GM18861 (cell line): ENCODE results near the gene SIRPB2.
"Not testable (repeated sequence)": the region's sequence is repeated elsewhere in the genome, so short reads cannot be mapped to it uniquely, and the experiment has no call there.

Experiments used
- ATAC-seq: cut with Tn5 transposase; IDR thresholded peaks from one replicate; pipeline ENCODE4 v1.9.1; 2021; ENCODE audit not compliant: unreplicated experiment

The SIRPB2 gene

GRCh38 chr20:1500496-1500895, 9.3 kb upstream of the SIRPB2 start:
- no peak for ATAC-seq

- ATAC-seq = no peak
These were observed 8.6 kb upstream of the SIRPB2 start for GRCh38 chr20:1499528-1500420.

- ATAC-seq = not testable (repeated sequence)
These were observed 6.2 kb upstream of the SIRPB2 start for GRCh38 chr20:1497371-1497770.

DNA sequence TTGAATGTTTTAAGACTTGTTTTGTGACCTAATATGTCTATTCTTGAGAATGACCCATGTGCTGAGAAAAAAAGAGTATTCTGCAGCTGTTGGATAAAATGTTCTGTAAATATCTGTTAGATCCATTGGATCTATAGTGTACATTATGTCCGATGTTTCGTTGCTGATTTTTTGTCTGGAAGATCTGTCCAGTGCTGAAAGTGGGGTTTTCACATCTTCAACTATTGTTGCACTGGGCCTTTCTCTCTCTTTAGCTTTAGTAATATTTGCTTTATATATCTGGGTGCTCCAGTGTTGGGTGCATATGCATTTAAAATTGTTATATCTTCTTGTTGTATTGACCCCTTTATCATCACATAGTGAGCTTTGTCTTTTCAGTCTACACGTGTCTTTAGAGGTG, 5.7 kb upstream of the SIRPB2 start:
- ATAC-seq = no peak

DNA sequence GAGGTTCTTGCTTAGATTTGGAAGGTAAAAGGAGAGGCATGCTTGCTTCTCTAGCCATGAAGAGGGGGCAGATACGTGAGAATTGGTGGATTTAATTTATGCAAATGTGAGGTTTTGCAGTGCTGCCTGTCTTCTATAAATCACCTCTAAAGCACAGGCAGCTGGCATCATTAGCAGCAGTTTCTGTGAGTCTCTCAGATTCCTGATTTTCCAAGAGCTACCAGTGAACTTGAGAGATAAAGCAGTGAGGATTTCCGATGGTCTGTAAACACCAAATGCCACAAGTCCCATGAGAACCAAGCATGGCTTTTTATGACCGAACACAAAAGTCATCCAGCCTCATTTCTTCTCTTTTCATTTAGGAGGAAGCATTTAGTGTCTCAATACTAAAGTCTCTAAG, 3.2 kb upstream of the SIRPB2 start:
- no peak for ATAC-seq

DNA sequence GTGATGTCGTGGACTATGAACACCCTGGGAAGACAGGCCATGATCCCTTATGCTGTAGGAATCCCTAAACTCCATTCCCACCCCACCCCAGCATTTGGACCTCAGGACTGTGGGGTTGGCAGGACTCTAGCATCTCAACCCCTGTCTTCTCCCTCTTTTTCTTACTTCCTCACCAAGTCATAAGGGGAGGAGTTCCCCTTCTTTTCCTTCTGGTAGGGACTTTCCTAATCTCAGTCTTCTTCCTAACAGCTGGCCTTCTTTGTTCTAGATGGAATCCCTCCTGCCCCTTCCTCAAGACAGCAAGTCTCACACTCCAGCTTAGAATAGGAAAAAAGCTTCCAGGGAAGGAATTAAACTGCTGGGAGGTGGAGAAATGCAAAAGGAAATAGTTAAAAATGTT, 2.3 kb upstream of the SIRPB2 start:
- ATAC-seq = no peak

DNA sequence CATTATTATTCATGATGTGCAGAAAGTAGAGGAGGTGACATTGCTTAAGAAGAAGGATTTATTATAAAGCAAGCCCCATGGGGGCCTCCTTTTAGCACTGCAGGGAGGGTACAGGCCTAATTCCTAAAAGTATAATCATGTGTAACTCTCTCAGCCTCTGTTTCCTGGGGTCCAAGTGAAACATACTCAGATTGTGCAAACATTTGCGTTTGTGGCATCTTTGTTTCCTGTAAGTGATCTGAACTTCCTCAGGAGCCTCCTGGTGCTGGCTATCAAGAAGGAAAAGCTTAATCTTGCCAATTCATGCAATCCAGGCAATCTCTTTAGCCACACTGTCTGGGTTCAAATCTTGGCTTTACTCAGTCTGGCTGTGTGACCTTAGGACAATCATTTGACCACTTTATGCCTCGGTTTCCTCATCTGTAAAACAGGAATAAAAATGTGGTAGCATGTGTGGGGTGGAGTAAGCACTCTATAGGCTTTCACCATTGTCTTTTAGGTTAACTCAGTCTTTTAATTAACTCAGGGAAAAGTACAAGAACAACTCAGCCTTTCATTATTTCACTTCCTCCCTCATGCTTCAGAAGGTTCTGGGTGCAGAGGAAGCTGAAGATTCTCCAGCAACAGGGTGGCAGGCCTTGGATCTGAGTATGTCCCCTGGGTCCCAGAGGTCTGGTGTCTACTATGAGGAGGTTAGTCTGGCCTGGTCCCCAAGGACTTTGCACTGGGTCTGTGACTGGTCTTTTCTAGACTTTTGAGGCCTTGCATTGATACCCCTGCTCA, 831 bp upstream of the SIRPB2 start:
- ATAC-seq = no peak

- ATAC-seq = no peak
These were observed 501 bp downstream of the SIRPB2 start for GRCh38 chr20:1490643-1491195.

DNA sequence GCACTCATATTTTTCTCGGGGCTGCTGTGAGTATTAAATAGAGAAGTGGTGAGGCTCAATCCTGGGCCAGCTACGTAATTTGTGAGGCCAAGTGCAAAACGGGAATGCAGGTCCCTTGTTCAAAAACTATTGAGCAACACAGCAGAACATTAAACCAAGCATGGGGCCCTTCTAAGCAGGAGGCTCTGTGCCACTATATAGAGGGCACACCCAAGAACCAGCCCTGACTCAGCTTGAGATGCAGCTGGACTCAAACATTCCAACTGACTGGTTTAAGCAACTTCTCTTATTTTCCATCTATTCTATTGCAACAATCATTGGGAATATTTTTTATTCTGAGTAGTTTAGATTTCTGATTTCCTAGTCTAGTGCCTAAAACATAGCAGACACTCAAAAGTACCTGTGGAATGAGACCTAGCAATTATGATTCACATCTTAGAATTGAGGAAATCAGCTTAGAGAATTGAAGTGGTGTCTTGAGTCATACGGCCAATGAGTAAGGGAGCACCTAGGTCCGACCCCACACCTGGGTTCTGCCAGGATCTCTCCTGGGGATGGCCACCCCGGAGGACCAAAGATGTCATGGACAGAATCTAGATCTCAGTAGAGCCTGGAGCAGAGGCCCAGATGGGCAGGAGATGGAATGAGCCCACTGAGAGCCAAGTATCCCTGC, 1.3 kb downstream of the SIRPB2 start:
- ATAC-seq = no peak

- no peak for ATAC-seq
These were observed 1.9 kb downstream of the SIRPB2 start for GRCh38 chr20:1489325-1489724.

GRCh38 chr20:1486566-1486965, 4.7 kb downstream of the SIRPB2 start:
- no peak for ATAC-seq

DNA sequence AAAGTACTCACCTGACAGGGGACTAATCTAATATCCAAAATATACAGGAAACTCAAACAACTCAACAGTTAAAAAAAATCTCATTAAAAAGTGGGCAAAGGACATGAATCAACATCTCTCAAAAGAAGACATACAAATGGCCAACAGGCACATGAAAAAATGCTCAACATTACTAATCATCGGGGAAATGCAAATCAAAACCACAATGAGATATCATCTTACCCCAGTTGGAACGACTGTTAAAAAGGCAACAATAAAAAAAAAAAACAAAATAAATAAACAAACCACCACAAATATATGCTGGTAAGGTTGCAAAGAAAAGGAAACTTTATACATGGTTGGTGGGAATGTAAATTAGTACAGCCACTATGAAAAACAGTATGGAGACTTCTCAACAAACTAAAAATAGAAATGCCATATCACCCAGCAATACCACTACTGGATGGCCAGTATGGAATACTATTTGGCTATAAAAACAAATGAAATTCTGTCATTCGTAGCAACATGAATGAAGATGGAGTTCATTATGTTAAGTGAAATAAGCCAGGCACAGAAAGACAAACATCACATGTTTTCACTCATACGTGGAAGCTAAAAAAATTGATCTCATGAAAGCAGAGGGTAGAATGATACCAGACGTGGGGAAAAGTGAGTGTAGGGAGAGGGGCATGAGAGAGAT, 6.6 kb downstream of the SIRPB2 start:
- no peak for ATAC-seq

- no peak for ATAC-seq
These were observed 11.2 kb downstream of the SIRPB2 start for GRCh38 chr20:1479831-1480595.

DNA sequence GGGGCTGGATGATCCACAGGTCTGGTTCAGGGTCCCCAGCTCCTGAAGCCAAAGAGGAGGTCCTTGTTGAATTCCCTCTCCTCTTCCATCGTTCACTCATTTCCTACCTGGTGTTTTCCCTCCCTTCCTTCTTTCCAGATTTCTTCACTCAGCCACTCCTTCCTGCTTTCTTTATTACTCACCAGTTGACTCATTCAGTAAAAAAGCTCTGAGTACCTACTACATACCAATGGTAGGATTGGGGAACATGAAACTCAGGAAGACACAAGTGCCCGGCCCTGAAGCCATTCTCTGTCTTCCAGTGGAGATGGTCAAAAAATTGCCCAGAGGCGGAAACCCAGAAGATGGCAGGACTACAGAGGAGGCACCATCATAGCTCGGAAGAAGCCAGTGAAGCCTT, 12.7 kb downstream of the SIRPB2 start:
- ATAC-seq = no peak

DNA sequence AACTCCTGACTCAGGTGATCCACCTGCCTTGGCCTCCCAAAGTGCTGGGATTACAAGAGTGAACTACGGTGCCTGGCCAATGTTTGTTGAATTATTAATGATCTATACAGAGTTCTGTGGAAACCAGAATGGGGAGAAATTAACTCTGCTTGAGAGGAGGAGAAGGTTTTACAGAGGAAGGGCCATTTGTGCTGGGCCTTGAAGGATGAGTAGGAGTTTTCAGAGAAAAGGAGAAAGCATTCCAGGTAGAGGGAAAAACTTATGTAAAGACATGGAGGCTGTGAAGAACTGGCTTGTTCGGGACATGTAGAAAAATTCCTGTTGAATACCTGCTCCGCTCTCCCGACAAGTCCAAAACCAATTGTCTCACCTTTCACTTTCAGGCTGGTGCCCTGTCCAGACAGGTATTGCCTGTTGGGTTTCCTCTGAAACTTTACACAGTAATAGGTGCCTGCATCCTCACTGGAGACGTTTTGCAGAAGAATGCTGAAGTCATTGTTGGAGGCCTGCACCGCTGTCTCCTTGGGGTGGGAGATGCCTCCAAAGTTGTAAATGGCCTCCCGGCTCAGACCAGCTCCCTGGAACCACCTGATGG, 13.2 kb downstream of the SIRPB2 start:
- no peak for ATAC-seq

DNA sequence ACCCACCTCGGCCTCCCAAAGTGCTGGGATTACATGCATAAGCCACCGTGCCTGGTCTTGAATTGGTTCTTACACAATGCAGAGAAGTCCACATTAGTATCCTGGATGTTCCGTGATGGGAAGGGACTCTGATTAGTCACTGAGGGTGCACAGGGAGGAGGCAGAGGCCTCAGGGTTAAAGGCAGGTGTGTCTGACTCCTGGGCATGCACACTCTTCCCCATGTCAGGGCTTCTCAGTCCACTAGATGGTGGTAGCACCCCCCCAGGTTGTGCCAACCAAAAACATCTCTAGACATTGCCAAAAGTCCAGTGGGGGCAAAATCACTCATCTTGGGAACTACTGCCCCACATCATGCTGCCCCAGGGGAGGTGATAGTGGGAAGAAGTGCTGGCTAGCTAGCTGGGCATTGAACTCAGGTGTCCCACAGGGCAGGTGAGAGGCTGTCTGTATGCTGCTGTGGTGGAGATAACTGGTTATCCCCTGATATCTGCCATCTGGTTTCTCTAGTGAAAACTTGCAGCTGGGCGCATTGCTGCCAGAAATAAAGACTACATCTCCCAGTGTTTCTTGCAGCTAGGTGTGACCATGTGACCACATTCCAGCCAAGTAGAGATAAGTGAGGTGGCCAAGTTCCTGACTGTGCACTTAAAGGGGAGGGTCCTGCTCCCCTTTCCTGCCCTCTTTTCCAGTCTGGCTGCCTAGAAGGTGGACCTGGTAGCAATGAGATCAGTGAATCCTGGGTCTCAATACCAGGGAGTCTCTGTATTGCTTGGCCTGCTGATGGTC, 16.2 kb downstream of the SIRPB2 start:
- no peak for ATAC-seq

DNA sequence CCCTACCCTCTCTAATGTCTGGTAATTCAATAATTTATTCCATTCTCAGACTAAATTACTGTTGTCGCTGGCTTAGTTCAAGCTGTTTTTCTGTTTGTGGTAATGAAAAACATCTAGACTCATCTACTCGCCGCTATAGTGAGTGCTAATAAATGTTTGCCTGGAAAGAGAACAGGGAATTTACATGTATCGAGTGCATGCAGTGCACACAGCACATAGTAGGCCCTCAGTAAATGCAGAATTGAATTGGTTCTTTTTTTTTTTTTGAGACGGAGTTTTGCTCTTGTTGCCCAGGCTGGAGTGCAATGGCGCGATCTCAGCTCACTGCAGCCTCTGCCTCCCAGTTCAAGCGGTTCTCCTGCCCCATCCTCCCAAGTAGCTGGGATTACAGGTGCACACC, 16.9 kb downstream of the SIRPB2 start:
- ATAC-seq = no peak

GRCh38 chr20:1473246-1474220, 17.7 kb downstream of the SIRPB2 start:
- ATAC-seq = no peak
